Liver (tissue), 3 donors: ENCODE data around the gene MYH14.

Experiments
- GABPA ChIP-seq, 2 donors: IDR thresholded peaks in 1 of 2; conservative IDR thresholded peaks in 1 of 2; 2 replicates each; pipeline ENCODE4 v1.6.1; 2016; ENCODE audit warnings: antibody characterized with exemption in 2 of 2, mild to moderate bottlenecking in 1 of 2, moderate library complexity in 1 of 2
- HNF4A ChIP-seq, 2 donors: conservative IDR thresholded peaks; 2 replicates each; pipeline ENCODE4 v1.6.1; 2016; ENCODE audit warnings: antibody characterized with exemption in 2 of 2, mild to moderate bottlenecking in 2 of 2
- RAD21 ChIP-seq, 2 donors: IDR thresholded peaks; 2 replicates each; pipeline ENCODE4 v1.6.1; 2016; ENCODE audit warnings: antibody characterized with exemption in 2 of 2, mild to moderate bottlenecking in 2 of 2
- TF ChIP-seq, protein P1 (sequence below): fragments of 150-350 bp; IDR thresholded peaks from 2 replicates; pipeline ENCODE4 v1.5.1; 2017; ENCODE audit warnings: improper control_type of control experiment, low read depth, low read length; ENCODE audit not compliant: missing input control
- TF ChIP-seq, protein P2 (sequence below): IDR thresholded peaks from 2 replicates; pipeline ENCODE4 v1.6.1; 2016; ENCODE audit warnings: antibody characterized with exemption
- donor health status: healthy.
- donor health status: healthy.

DNA sequence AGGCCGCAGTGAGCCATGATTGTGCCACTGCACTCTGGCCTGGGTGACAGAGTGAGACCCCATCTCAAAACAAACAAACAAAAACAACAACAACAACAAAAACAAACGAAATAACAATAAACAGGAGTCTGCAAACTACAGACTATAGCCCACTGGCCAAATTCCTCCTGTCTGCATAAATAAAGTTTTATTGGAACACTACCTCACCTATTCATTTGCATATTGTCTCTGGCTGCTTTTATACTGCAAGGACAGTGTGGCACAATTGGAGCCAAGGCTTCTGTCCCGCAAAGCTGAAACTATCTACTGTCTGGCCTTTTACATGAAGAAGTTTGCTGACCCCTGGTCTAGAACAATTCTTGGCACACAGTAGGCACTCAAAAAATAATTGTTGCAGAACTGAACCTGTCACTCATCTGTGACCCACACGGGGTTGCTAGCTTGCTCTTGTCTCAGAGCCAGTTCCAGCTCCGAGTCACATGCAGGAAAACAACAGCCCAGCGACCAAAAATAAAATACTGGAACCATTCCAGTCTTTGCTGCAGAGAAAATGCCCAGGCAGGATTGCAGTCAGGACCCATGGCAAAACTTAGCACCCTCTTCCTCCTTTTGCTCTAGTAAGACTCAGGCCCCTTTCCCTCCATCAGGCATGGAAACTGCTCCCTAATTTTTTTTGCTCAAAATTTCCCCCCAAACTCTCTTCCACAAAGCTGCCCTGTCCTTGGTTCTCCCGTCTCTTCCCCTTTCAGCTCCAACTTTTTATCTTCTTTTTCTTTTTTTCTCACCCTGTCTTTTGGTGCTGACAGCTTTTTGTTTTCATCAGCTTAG is 4.8 kb upstream of the MYH14 start:
- TF ChIP-seq RAD21 (IDR thresholded peaks at IDR 0.05): no peak
- TF ChIP-seq, protein P1, sequence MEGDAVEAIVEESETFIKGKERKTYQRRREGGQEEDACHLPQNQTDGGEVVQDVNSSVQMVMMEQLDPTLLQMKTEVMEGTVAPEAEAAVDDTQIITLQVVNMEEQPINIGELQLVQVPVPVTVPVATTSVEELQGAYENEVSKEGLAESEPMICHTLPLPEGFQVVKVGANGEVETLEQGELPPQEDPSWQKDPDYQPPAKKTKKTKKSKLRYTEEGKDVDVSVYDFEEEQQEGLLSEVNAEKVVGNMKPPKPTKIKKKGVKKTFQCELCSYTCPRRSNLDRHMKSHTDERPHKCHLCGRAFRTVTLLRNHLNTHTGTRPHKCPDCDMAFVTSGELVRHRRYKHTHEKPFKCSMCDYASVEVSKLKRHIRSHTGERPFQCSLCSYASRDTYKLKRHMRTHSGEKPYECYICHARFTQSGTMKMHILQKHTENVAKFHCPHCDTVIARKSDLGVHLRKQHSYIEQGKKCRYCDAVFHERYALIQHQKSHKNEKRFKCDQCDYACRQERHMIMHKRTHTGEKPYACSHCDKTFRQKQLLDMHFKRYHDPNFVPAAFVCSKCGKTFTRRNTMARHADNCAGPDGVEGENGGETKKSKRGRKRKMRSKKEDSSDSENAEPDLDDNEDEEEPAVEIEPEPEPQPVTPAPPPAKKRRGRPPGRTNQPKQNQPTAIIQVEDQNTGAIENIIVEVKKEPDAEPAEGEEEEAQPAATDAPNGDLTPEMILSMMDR: no peak
- no peak for TF ChIP-seq GABPA (IDR thresholded peaks at IDR 0.05 in 1 of 2, conservative IDR thresholded peaks at IDR 0.05 in 1 of 2)
- TF ChIP-seq, protein P2, sequence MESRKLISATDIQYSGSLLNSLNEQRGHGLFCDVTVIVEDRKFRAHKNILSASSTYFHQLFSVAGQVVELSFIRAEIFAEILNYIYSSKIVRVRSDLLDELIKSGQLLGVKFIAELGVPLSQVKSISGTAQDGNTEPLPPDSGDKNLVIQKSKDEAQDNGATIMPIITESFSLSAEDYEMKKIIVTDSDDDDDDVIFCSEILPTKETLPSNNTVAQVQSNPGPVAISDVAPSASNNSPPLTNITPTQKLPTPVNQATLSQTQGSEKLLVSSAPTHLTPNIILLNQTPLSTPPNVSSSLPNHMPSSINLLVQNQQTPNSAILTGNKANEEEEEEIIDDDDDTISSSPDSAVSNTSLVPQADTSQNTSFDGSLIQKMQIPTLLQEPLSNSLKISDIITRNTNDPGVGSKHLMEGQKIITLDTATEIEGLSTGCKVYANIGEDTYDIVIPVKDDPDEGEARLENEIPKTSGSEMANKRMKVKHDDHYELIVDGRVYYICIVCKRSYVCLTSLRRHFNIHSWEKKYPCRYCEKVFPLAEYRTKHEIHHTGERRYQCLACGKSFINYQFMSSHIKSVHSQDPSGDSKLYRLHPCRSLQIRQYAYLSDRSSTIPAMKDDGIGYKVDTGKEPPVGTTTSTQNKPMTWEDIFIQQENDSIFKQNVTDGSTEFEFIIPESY: no peak
- TF ChIP-seq HNF4A (conservative IDR thresholded peaks at IDR 0.05): no peak
